Upper lobe of right lung (tissue), 1 donor: Measurements from ENCODE around the gene TIMM22. TPM values are rescaled to one million over a fixed set of nuclear protein-coding genes. Genes with fewer than 3 reads are reported as not detected.
A peak's percentile ranks its signal among the peaks of the same experiment; 100 is the strongest.

Experiments used
- ATAC-seq: fragments of 200-7000 bp; cut with Tn5 transposase; one replicate; pipeline ENCODE4 v1.9.1; 2020; ENCODE audit warnings: mild to moderate bottlenecking, moderate library complexity
- DNase-seq: peaks from one replicate; pipeline ENCODE4 v3.0.0-alpha.2; 2020
- H3K27ac ChIP-seq: fragments of 200-600 bp; one replicate; pipeline ENCODE4 v1.8.0; 2022
- H3K27me3 ChIP-seq: fragments of 200-600 bp; one replicate; pipeline ENCODE4 v1.8.0; 2022; ENCODE audit warnings: mild to moderate bottlenecking
- H3K36me3 ChIP-seq: fragments of 200-600 bp; one replicate; pipeline ENCODE4 v1.8.0; 2022
- H3K4me1 ChIP-seq: fragments of 200-600 bp; one replicate; pipeline ENCODE4 v1.8.0; 2022
- H3K4me3 ChIP-seq: fragments of 200-600 bp; one replicate; pipeline ENCODE4 v1.8.0; 2022; ENCODE audit warnings: mild to moderate bottlenecking
- H3K9me3 ChIP-seq: fragments of 200-600 bp; one replicate; pipeline ENCODE4 v1.8.0; 2022
- CTCF ChIP-seq: fragments of 200-600 bp; IDR thresholded peaks from one replicate; pipeline ENCODE4 v1.8.0; 2022; ENCODE audit warnings: antibody characterized with exemption
- intact Hi-C: fragments of 100-400 bp; cut with DNase I; formaldehyde crosslinking; loops from one replicate; pipeline ENCODE4 v1.11.0; 2022
- total RNA-seq: library from RNA; stranded (reverse); fragmentation: NEBNext Ultra II Directional; extraction: Animal tissue kit (Norgen Biotek cat#: 25700); gene quantifications from one replicate; pipeline ENCODE4 v1.2.1, GENCODE V29; 2021
- donor health status: DM: no; HTN: yes; CAD: no; lungs with severe emphysema.

Gene TIMM22
- total RNA-seq, 1 donor from 2014 or later: 10.7 TPM

- intact Hi-C loops: no loop called here
- Histone ChIP-seq H3K9me3 (no peaks in the 10 kb centered on the region), H3K4me1 (peaks cover 12% of the 10 kb centered on the region), H3K27me3 (no peaks in the 10 kb centered on the region), H3K4me3 (no peak overlapping the region), H3K27ac (peak overlapping the region; percentile 11), H3K36me3 (peaks cover 18% of the 10 kb centered on the region)
- TF ChIP-seq CTCF: no peak
- ATAC-seq (no peak), DNase-seq (no peak)
These were observed 32.4 kb downstream of the TIMM22 start for GRCh38 chr17:1029196-1029921.

GRCh38 chr17:1029922-1030644 lies 33.2 kb downstream of the TIMM22 start:
- Histone ChIP-seq H3K4me3 (peak overlapping the region; percentile 28), H3K27ac (peak overlapping the region; percentile 58), H3K27me3 (no peaks in the 10 kb centered on the region), H3K9me3 (no peaks in the 10 kb centered on the region), H3K4me1 (peaks cover 12% of the 10 kb centered on the region), H3K36me3 (peaks cover 17% of the 10 kb centered on the region)
- DNase-seq: no peak
- no peak for TF ChIP-seq CTCF
- intact Hi-C loops: no loop called here
- ATAC-seq: no peak

- no peak for TF ChIP-seq CTCF
- Histone ChIP-seq H3K36me3 (peaks cover 11% of the 10 kb centered on the region), H3K4me3 (peak overlapping the region; percentile 28), H3K27ac (peak overlapping the region; percentile 58), H3K9me3 (no peaks in the 10 kb centered on the region), H3K27me3 (no peaks in the 10 kb centered on the region), H3K4me1 (peaks cover 12% of the 10 kb centered on the region)
- intact Hi-C loops: no loop called here
- ATAC-seq (no peak), DNase-seq (no peak)
These were observed 34.0 kb downstream of the TIMM22 start for GRCh38 chr17:1030684-1031532.

GRCh38 chr17:1031711-1032110 lies 34.8 kb downstream of the TIMM22 start:
- ATAC-seq (peak; percentile 37), DNase-seq (no peak)

More at GRCh38 chr17:1031711-1032110, 34.8 kb downstream of the TIMM22 start:
- H3K27me3 ChIP-seq: no peaks in the 10 kb centered on the region
- no peak for TF ChIP-seq CTCF
- H3K36me3 ChIP-seq: peaks cover 7% of the 10 kb centered on the region
- H3K4me3 ChIP-seq: peak overlapping the region; percentile 28
- no peak overlapping the region for H3K27ac ChIP-seq
- intact Hi-C loops: no loop called here
- H3K4me1 ChIP-seq: peaks cover 12% of the 10 kb centered on the region
- H3K9me3 ChIP-seq: no peaks in the 10 kb centered on the region
